ENCODE results near the gene BTF3.
A peak's percentile ranks its signal among the peaks of the same experiment; 100 is the strongest.
"Not testable (repeated sequence)": the region's sequence is repeated elsewhere in the genome, so short reads cannot be mapped to it uniquely, and the experiment has no call there.

BTF3 gene
- 249 to 638 (median 402) reads per million in 9 experiments for total RNA-seq

DNA sequence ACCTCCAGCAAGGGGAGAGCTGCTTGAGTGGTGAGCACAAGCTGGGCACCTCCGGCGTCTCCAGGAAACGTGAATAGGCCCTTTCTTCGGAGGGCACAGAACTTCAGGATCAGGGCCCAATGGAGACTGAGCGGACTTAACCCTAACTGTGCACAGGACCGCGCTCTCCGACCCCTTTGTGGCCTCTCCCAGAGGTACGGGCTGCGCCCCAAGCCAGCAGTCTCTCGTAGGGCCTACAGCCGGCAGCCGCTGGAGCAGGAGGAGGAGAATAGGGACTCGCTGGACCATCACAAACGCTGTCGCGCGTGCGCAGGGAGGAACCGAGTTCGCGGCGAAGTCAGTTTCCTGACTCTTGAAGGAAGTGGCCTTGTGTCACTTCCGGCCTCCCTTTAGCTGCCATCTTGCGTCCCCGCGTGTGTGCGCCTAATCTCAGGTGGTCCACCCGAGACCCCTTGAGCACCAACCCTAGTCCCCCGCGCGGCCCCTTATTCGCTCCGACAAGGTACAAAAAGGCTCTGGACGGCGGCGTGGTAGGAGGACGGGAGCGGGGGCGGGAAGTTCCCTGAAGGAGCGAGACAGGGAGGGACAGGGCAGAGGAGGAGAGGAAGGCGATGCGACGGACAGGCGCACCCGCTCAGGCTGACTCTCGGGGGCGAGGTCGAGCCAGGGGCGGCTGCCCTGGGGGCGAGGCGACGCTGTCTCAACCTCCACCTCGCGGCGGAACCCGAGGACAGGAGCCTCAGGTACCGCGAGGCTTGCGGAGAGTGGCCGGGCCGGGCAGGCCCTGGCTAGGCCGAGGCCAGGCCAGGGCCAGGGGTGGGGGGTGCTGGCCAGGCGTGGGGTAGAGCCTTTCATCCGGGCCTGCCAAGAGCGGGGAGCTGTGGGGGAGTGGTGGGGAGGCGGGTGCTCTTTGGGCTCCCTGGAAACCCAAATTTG is at the start of gene BTF3:
Gene BTF3, plus strand, starts transcription at position 386 of the 936 bp plus-strand sequence. Its CDS starts 226 bp downstream, at position 612.
- peaks cover 26 to 34% of the 10 kb centered on the region in 2 donors for H3K4me1 Mint-ChIP-seq (ENCODE audit: low read depth in 2 of 2)
- H3K9me3 Mint-ChIP-seq, result no peaks in the 10 kb centered on the region
- peak within 1 kb of the TSS; percentile 100 for H3K27ac Mint-ChIP-seq
- H3K27me3 Mint-ChIP-seq, result peaks cover 7 to 12% of the 10 kb centered on the region in 2 donors
- H3K36me3 Mint-ChIP-seq (ENCODE audit: insufficient read depth), result peaks cover 36% of the 10 kb centered on the region
- ATAC-seq (replicated peaks), result peak; percentile 89
- H3K4me3 Mint-ChIP-seq, result peak within 1 kb of the TSS; percentile 96 to 97
- peak; percentile 86 to 91 (median 88) for DNase-seq

GRCh38 chr5:73448463-73449136 is 49.6 kb upstream of the BTF3 start, which contains the start of gene FOXD1:
Gene FOXD1, minus strand, starts transcription at chr5:73448777. Its CDS starts 415 bp downstream, at chr5:73448362.
- H3K27ac Mint-ChIP-seq, result peak within 1 kb of the TSS; percentile 46 to 62
- H3K9me3 Mint-ChIP-seq, result no peaks in the 10 kb centered on the region
- peak; percentile 40 for ATAC-seq (replicated peaks)
- H3K4me1 Mint-ChIP-seq (ENCODE audit: low read depth in 2 of 2), result peaks cover 14 to 17% of the 10 kb centered on the region in 2 donors
- H3K27me3 Mint-ChIP-seq, result peaks cover 61 to 67% of the 10 kb centered on the region in 2 donors
- peak within 1 kb of the TSS; percentile 84 to 85 for H3K4me3 Mint-ChIP-seq
- H3K36me3 Mint-ChIP-seq (ENCODE audit: insufficient read depth), result peaks cover 68% of the 10 kb centered on the region
- peak in 2 of 3 experiments; percentile 25 to 33 for DNase-seq

DNA sequence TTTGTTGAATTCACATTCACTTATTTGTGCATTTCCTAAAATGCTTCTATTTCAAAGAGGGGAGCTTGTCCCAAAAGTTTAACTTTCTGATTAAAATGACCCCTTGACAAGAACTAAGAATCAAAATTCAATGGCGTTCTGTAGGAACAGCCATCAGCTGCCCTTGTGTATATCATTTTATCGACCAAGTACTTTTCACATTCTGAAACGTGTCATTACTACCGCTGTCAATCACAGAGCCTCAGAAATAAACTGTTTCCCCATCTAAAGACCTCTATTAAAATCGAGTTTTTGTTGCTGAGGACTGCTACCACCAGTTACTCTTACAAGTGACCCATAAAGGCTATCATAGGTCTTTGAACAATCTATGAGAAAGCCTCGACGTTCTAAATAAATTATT is 48.1 kb upstream of the BTF3 start:
- H3K36me3 Mint-ChIP-seq (ENCODE audit: insufficient read depth), result peaks cover 57% of the 10 kb centered on the region
- H3K4me3 Mint-ChIP-seq, result peak overlapping the region; percentile 10 to 35
- H3K4me1 Mint-ChIP-seq (ENCODE audit: low read depth in 2 of 2), result peaks cover 11 to 17% of the 10 kb centered on the region in 2 donors
- no peaks in the 10 kb centered on the region for H3K9me3 Mint-ChIP-seq
- no peak for ATAC-seq (replicated peaks)
- peaks cover 56 to 65% of the 10 kb centered on the region in 2 donors for H3K27me3 Mint-ChIP-seq
- peak overlapping the region in 1 of 2 donors; percentile 46 for H3K27ac Mint-ChIP-seq
- DNase-seq, result no peak

- peaks cover 50% of the 10 kb centered on the region for H3K36me3 Mint-ChIP-seq (ENCODE audit: insufficient read depth)
- DNase-seq, result no peak
- H3K4me3 Mint-ChIP-seq, result peak overlapping the region; percentile 10 to 35
- no peak for ATAC-seq (replicated peaks)
- peaks cover 11 to 17% of the 10 kb centered on the region in 2 donors for H3K4me1 Mint-ChIP-seq (ENCODE audit: low read depth in 2 of 2)
- peak overlapping the region in 1 of 2 donors; percentile 15 for H3K27ac Mint-ChIP-seq
- no peaks in the 10 kb centered on the region for H3K9me3 Mint-ChIP-seq
- H3K27me3 Mint-ChIP-seq, result peaks cover 56 to 68% of the 10 kb centered on the region in 2 donors
Measured at GRCh38 chr5:73450672-73451223, 47.5 kb upstream of the BTF3 start.

DNA sequence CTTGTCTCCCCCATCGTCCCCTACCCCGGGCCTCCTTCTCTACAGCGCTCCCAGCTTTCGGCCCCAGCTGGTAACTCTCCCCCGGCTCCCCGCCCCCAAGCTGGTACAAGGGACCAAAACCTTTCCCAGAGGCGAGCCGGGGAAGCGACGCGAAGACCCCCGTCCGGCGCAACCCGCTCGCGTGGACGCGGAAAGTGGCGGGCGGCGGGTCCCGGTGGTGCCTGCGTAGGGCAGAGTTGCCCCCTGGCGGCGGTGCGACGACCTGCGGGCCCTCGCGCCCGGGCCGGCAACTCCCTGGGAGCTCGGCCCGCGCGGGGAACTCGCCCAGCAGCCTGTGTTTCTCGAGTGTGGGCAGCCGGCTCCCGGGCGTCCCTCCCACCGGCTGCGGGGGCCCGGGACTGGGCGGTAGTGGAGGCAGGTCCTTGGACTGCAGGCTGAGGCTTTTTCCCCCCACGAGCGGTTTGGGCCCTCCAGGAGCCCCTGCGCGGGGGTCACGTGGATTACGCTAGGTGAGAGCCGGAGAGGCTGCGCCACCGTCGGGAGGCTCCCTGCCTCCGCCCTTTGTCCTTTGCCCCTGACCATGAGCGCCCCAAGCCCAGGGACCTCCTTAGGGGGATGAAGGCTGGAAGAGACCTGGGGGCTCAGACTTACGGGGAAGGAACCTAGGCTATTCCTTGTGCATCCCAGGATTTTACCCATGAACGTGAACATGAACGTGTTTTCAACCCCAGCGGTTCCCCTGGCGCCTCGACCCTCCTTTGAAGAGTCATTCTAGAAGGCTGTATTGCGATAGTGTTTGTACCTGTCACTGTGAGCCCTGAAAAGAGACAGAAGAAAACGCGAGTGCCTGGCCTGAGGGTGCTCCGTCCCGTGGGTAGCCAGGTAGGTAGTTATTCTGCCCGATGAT is 46.8 kb upstream of the BTF3 start:
- ATAC-seq (replicated peaks), result peak; percentile 52
- H3K4me1 Mint-ChIP-seq (ENCODE audit: low read depth in 2 of 2), result peaks cover 10 to 17% of the 10 kb centered on the region in 2 donors
- H3K9me3 Mint-ChIP-seq, result no peaks in the 10 kb centered on the region
- H3K27me3 Mint-ChIP-seq, result peaks cover 58 to 75% of the 10 kb centered on the region in 2 donors
- peak; percentile 61 to 71 (median 68) for DNase-seq
- peak overlapping the region in 1 of 2 donors; percentile 15 for H3K27ac Mint-ChIP-seq
- no peak overlapping the region for H3K4me3 Mint-ChIP-seq
- peaks cover 45% of the 10 kb centered on the region for H3K36me3 Mint-ChIP-seq (ENCODE audit: insufficient read depth)

DNA sequence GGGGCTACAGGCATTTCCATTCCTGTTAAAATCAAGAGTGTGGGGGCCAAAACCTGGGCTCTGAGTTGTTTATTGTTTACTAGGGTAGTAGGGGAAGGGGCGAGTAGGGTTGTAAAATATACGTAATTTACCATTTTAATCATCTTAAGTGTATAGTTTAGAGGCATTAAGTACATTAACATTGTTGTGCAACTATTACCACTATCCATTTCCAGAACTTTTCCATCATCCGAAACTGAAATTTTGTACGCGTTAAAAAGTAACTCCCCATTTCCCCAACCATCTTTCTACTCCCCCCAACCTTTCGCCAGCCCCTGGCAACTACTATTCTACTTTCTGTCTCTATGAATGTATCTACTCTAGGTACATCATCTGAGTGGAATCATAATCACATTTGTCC is 46.0 kb upstream of the BTF3 start:
- peaks cover 41% of the 10 kb centered on the region for H3K36me3 Mint-ChIP-seq (ENCODE audit: insufficient read depth)
- H3K4me1 Mint-ChIP-seq (ENCODE audit: low read depth in 2 of 2), result peaks cover 8 to 13% of the 10 kb centered on the region in 2 donors
- H3K4me3 Mint-ChIP-seq, result no peak overlapping the region
- no peak for DNase-seq
- no peak for ATAC-seq (replicated peaks)
- H3K9me3 Mint-ChIP-seq, result no peaks in the 10 kb centered on the region
- no peak overlapping the region for H3K27ac Mint-ChIP-seq
- peaks cover 64 to 83% of the 10 kb centered on the region in 2 donors for H3K27me3 Mint-ChIP-seq

DNA sequence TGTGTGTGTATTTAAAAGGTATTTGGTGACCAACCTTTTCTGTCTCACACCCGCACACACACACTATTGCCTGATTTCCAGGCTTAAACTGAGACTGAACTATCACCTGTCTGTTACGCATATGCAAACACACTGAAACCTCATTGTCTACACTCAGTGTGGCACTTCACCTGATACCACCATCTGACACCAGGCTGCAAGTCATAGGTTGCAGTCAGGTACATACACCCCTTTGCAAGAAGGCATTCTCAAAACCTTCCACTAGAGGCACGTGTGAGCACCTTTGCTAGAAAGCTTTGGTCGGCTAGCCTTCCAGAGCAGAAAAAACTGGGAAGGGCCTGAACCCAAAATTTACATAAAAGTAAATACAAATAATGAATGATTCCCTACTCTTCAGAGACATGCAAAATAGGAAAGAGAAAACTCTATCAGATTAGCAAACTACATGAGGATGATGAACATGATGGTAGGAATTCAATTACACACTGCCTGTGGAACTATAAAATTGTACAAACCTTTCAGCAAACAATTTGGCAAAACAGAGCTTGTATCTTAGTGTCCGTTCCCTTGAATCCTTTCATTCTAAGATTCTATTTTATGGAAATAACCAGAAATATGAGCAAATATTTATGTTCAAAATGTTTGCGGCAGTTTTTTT is 43.7 kb upstream of the BTF3 start:
- H3K36me3 Mint-ChIP-seq (ENCODE audit: insufficient read depth), result peaks cover 21% of the 10 kb centered on the region
- no peaks in the 10 kb centered on the region for H3K9me3 Mint-ChIP-seq
- H3K4me3 Mint-ChIP-seq, result no peak overlapping the region
- ATAC-seq (replicated peaks) (peak; percentile 82), DNase-seq (peak in 2 of 3 experiments; percentile 28 to 43)
- peaks cover 1 to 5% of the 10 kb centered on the region in 2 donors for H3K4me1 Mint-ChIP-seq (ENCODE audit: low read depth in 2 of 2)
- peaks cover 71 to 87% of the 10 kb centered on the region in 2 donors for H3K27me3 Mint-ChIP-seq
- H3K27ac Mint-ChIP-seq, result no peak overlapping the region

- peaks cover 72 to 87% of the 10 kb centered on the region in 2 donors for H3K27me3 Mint-ChIP-seq
- not testable (repeated sequence) for ATAC-seq (replicated peaks); H3K27ac Mint-ChIP-seq; H3K4me1 Mint-ChIP-seq (ENCODE audit: low read depth in 2 of 2); H3K36me3 Mint-ChIP-seq (ENCODE audit: insufficient read depth); DNase-seq; H3K4me3 Mint-ChIP-seq; H3K9me3 Mint-ChIP-seq
Measured at GRCh38 chr5:73456462-73456861, 41.8 kb upstream of the BTF3 start.

DNA sequence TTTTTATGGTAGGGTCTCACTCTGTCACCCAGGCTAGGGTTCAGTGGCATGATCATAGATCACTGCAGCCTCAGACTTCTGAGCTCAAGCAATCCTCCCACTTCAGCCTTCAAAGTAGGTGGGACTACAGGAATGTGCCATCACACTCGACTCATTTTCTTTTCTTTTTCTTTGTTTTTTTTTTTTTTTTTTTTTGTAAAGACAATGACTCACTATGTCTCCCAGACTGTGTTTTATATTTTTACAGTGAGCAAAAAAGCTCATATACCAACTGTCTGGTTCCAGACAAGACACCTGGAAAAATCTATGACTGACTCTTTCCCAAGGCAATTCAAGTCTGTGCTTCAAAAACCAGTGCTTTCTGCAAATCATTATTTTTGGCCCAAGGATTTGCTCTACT is 38.9 kb upstream of the BTF3 start:
- no peaks in the 10 kb centered on the region for H3K36me3 Mint-ChIP-seq (ENCODE audit: insufficient read depth)
- no peak overlapping the region for H3K27ac Mint-ChIP-seq
- no peaks in the 10 kb centered on the region for H3K4me1 Mint-ChIP-seq (ENCODE audit: low read depth in 2 of 2)
- no peak for ATAC-seq (replicated peaks)
- H3K9me3 Mint-ChIP-seq, result no peaks in the 10 kb centered on the region
- no peak for DNase-seq
- H3K4me3 Mint-ChIP-seq, result no peak overlapping the region
- peaks cover 58 to 74% of the 10 kb centered on the region in 2 donors for H3K27me3 Mint-ChIP-seq

- Mint-ChIP-seq H3K4me1 (ENCODE audit: low read depth in 2 of 2) (no peaks in the 10 kb centered on the region), H3K27me3 (peaks cover 60 to 75% of the 10 kb centered on the region in 2 donors), H3K4me3 (no peak overlapping the region), H3K9me3 (no peaks in the 10 kb centered on the region), H3K36me3 (ENCODE audit: insufficient read depth) (no peaks in the 10 kb centered on the region), H3K27ac (no peak overlapping the region)
- ATAC-seq (replicated peaks), result no peak
- DNase-seq, result no peak
Measured at GRCh38 chr5:73460133-73460532, 38.1 kb upstream of the BTF3 start.

GRCh38 chr5:73464016-73464745 is 34.1 kb upstream of the BTF3 start:
- Mint-ChIP-seq H3K36me3 (ENCODE audit: insufficient read depth) (no peaks in the 10 kb centered on the region), H3K27me3 (peaks cover 52 to 57% of the 10 kb centered on the region in 2 donors), H3K9me3 (no peaks in the 10 kb centered on the region), H3K27ac (no peak overlapping the region), H3K4me3 (no peak overlapping the region), H3K4me1 (ENCODE audit: low read depth in 2 of 2) (no peaks in the 10 kb centered on the region)
- ATAC-seq (replicated peaks) (no peak), DNase-seq (no peak)

All from effector memory CD8-positive, alpha-beta T cell (primary cell).